Stimulated activated CD8-positive, alpha-beta memory T cell treated with anti-CD3 and anti-CD28 coated beads, Interleukin-7, amount 100 ng/mL, for 4 hours (primary cell): ENCODE measurements around the gene SMYD2.

Experiments
- DNase-seq, 2 donors: peaks; one replicate each; pipeline ENCODE4 v3.0.0-alpha.2; 2020; ENCODE audit warnings: low read depth in 2 of 2

SMYD2 gene

GRCh38 chr1:214361636-214362035 lies 80.7 kb downstream of the SMYD2 start:
- DNase-seq = no peak

- DNase-seq = no peak
Measured at GRCh38 chr1:214362188-214362882, 81.4 kb downstream of the SMYD2 start.

DNA sequence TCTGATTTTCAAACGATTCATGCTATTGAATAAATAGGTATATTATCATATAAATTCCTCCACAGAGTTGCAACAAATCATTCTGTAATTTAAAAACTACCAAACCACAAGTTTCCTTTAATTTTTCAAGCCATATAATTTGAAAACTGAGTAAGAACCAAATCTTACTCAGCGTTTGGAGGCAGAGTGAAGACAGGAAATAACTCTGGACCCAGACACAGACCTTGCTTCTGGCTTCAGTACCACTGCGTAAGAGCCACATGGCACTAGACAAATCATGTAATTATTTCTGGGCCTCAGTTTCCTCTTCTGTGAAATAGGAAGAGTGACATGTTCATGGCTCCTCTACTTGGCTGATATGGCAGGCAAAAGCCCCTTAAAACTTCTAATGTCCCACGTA lies 82.4 kb downstream of the SMYD2 start:
- DNase-seq = no peak

GRCh38 chr1:214364386-214364785 lies 83.4 kb downstream of the SMYD2 start:
- DNase-seq = no peak

- no peak for DNase-seq
Measured at GRCh38 chr1:214364786-214365295, 83.9 kb downstream of the SMYD2 start.

GRCh38 chr1:214367841-214368240 lies 86.9 kb downstream of the SMYD2 start:
- no peak for DNase-seq

DNA sequence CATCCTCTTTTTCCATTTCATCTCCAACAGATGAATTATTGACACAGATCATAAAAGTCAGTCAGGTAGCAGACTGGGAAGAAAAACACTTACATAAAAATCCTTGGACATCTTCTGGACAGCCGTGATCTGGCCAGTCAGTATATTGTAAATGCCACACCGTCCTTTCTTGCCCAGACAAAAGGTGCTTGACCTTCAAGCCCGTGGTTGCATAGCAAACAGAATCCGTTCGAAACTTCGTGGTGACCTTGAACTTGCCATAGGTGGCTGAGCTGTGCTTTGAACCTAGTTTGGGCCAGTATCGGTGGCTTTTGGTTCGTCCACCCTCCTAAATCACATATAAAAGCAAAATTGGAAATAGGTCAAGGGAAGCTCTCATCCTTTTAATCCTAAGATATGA lies 88.4 kb downstream of the SMYD2 start:
- DNase-seq = no peak

DNA sequence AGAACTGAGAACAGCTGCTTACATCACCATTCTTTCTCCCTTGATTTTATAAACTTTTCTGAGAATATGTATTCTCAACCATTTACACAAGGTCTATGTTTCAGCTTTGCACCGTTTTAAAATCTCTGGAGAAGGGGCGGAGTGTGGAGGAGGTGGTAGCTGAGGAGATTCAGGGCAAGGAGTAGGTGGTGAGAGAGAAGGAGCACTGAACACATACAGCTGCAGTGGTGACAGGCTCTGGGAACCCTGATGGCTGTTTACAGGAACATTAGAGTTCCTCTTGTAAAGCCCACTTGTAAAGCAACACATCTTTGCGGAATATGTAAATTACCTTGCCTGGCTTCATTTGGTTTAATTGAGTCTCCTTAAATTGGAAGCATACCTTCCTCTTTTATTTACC lies 89.7 kb downstream of the SMYD2 start:
- no peak for DNase-seq

DNA sequence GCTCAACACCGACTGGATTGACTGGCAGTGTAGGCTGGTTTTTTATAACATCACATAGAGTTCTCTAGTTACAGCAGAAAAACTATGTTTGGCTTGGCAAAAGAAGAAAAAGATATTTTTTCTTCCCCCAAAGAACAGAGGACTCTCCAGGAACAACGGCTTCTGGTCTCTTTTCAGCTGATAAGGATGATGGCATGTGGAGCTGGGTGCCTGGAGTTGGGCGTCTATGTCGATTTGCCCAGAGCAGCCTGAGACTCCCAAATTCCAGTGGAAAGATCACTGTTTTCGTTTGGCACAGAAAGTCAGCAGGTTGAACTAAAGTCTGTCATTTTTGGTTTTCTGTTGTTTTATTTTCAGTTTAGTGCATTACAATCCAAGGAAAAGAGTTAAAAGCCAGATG lies 91.1 kb downstream of the SMYD2 start:
- no peak for DNase-seq

DNA sequence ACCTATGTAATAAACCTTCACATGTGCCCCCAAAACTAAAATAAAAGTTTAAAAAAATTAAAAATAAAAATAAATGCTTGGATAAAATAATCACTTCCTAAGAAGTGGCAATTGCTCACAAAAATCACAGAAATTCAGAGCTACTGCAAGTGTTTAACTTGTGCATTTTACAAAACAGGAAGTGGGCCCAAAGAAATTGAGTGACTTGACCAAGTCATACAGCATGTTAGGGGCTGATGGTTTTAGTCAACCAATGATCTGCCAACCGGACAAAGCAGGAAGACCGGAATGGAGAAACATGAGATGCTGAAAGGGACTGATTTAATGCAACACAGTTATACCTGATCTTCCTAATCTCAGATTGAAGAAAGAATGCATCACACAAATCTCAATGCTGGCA lies 96.5 kb downstream of the SMYD2 start:
- DNase-seq = no peak

DNA sequence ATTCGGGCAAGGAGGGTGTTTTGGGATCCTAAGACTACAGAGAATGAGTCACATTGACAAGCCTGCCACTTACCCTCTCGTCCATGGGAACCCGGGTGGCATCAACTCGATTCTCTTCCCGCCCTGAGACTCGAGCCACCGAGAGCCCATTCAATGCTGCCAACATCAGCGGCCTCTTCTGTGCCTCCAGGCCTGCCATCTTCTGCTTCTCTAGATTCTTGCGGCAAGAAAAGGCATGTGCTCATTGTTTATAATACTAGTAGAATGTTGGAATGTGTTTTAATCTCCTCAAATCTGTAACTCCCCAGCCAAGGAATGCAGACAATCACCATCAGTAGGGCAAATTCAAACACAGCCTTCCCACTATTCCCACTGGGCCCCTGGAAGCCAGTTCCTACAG lies 96.9 kb downstream of the SMYD2 start:
- DNase-seq = no peak

DNA sequence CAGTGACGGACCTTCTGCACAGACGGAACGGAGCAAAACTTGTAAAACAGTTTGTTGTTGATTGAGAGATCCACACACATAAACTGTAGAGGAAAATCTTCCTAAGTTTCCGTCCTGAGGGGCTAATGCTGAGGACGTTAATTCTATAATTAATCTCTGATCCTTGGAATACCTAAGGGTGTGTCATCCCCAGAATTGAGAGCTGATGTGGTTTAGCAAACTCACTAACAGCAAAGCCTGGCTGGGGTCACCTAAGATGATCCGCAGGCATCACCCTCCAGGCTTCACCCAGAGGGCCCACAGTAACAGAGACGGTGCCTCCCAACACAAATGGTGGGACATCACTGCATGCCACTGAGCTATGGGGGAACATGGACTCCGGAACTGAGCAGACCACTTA lies 97.5 kb downstream of the SMYD2 start:
- no peak for DNase-seq

- no peak for DNase-seq
Measured at GRCh38 chr1:214379236-214379970, 98.4 kb downstream of the SMYD2 start.

- DNase-seq = no peak
Measured at GRCh38 chr1:214380396-214380795, 99.4 kb downstream of the SMYD2 start.

DNA sequence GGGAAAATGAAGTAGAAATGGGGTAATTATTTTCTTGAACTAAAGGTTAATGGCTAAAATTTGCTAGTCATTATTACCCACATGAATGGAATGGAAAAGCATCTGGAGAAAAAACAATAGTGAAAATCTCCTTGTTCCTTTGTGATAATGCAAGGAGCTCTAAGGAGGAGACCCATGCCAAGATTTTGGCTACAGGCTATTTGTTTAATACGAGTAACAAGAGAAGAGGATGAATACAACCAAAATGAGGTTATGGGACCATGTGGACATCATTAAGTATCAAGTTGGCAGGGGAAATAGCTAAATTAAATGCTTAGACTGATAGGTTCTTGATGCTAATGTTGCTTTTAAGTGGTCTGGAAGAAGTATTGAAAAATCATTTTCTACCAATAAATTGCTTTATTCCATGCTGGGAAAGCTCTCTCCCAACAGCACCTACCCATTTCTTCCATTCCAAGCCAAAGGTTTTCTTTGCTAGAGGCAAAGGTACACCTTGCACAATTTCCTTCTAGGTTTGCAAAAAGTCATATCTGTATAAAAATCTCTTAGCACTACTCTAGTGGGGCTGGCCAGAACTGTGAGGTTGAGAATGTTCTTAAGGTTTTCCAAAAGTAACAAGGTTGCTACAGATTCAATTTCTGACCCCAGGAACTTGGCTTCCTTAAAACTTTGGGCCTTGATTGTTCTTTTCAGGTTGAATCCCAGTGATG lies 100.2 kb downstream of the SMYD2 start:
- no peak for DNase-seq

DNA sequence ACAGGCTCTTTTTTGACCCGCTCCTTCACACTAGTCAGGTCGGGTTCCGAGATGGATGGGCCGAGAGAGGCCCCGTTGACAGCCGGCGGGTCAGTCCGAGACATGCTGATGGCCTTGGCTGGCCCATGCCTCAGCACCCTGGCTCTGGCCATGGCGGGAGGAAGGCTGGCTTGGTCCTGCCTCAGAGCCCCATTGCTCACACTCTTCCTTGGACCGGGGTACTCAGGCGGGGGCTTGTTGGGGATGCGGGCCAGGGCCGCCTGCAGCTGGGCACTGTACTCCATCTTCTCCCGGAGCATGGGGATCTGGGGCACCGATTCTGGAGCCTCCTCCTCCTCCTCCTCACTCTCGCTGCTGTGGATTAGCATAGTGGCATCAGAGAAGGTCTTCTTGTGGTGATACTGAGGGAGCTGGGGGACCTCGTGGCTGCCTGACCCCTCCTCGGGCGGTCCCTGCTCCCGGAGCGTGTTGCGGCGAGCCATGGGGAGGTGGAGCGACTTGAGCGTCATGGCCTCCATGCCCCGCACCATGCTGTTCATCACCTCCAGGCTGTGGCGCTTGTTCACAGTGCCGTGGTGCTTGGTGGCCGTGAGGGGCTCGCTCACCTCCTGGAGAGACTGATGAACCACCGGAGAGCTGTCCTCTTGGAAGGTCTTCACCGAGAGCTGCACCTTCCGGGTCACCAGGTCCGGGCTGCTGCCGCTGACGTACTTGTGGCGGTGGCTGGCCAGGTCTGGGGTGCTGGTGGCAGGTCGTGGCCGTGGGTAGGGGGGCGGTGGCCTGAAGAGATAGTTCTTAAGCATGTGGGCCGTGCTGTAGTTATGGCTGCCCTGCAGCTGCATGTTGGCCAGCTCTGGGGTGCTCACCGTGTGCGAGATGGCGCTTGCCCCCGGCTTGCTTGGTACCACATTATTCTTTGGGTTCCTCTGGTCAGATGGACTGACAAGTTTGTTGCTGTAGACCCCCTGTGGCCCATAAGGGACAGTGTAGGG lies 102.7 kb downstream of the SMYD2 start:
- no peak for DNase-seq

DNA sequence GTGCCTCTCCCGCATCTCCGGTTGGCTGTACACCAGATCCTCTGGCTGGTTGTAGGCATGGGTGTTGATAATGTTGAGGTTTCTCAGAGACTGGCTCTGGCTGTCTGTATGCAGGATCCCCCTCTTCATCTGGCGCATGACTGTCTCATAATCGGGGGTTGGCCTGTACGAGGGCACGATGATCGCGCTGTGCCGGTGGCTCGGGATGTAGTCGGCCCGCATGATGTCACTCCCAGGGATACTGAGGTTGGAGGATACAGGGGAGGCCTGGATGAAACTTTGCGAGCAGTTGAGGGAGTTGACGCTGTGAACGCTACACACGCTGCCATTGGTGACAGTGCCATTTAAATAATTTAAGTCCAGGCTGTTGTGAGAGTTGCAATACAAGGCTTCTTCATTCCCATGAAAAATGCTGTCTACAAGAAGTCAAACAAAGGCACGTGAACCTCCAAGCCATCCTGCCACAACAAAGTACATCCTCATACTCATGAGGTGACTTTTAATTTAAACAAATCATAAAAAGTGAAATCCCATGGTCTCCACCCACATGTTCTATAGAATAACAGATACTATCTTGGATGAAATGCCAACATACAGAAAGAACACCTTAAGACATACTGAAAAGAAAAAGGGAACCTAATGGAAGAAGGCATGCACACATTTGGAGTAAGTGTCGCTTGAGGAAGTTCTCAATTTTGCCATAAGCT lies 103.6 kb downstream of the SMYD2 start:
- no peak for DNase-seq

GRCh38 chr1:214385428-214385827 lies 104.5 kb downstream of the SMYD2 start:
- DNase-seq = no peak

DNA sequence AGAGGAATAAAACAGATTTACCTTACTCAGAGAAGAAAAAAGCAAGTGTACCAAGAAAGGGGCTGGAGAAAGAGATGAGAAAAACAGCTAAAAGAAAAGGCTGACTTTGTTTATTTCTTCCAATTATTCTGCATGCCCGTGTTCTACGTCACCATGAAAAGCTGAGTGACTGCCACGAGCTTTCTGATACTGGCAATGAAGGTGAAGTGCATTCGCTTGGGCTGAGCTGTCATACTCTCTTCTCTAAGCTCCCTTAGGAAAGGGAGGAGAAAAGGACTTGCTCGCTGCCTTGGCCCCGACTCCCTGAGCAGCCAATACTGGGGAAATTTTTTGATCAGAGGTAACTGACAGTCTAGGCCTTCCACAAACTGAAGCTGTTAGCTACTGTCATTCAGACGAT lies 105.4 kb downstream of the SMYD2 start:
- DNase-seq = no peak
